K562 (cell line): ENCODE measurements around the gene MPZL3. TPM values are rescaled to one million over a fixed set of nuclear protein-coding genes. Genes with fewer than 3 reads are reported as not detected.
A peak's percentile ranks its signal among the peaks of the same experiment; 100 is the strongest.

Experiments used
- ATAC-seq: fragments of 200-7000 bp; cut with Tn5 transposase; 3 replicates; pipeline ENCODE4 v1.9.1; 2020; ENCODE audit warnings: moderate library complexity
- BruUV-seq: library from RNA; stranded (reverse); fragments of 400-500 nt; replicated peaks from 2 replicates; lab custom pipeline; 2021; lab: Mats Ljungman, UMichigan
- CTCF ChIA-PET: fragments of 300-600 bp; formaldehyde crosslinking; extraction: SDS; loops from one replicate; lab custom pipeline; 2021; ENCODE audit warnings: low intra/inter-chr PET ratio; lab: Yijun Ruan, JAX
- POLR2A ChIA-PET: fragments of 300-600, 350-650 bp; sonication (Branson Sonifier 250); formaldehyde crosslinking; extraction: SDS; loops from one replicate; lab custom pipeline; 2021; ENCODE audit warnings: antibody characterized with exemption, inconsistent platforms; lab: Yijun Ruan, JAX
- DNase-seq, 4 experiments: peaks; one replicate each; pipeline versions ENCODE4 v3.0.0 to v3.0.0-alpha.2; 2011 to 2018; ENCODE audit warnings: low spot score in 3 of 4, mixed read lengths in 3 of 4; ENCODE audit errors: extremely low read depth in 1 of 4
- FAIRE-seq: peaks from 2 replicates; lab custom pipeline; 2011; peaks lifted over from hg19 to GRCh38; lab: Jason Lieb, UNC
- H2AFZ ChIP-seq: 2 replicates; pipeline ENCODE4 v1.6.0; 2011; ENCODE audit warnings: low read depth, low read length, control low read depth, inconsistent platforms
- H3K27ac ChIP-seq: fragments of 200-600 bp; 3 replicates; pipeline ENCODE4 v1.8.0; 2011; ENCODE audit warnings: low read depth, mild to moderate bottlenecking, control low read depth, inconsistent platforms, low read length, moderate library complexity, mixed read lengths; ENCODE audit errors: extremely low read depth
- H3K27me3 ChIP-seq, 2 experiments: fragments of 300-600 bp in 1 of 2; 2 replicates in 1 of 2; 3 replicates in 1 of 2; pipeline versions ENCODE4 v1.6.0 to v1.8.0; 2011; ENCODE audit warnings: inconsistent platforms in 2 of 2, low read length in 2 of 2, mild to moderate bottlenecking in 1 of 2, mixed read lengths in 1 of 2, moderate library complexity in 1 of 2; ENCODE audit not compliant: control insufficient read depth in 2 of 2, insufficient read depth in 2 of 2
- H3K36me3 ChIP-seq: fragments of 300-600 bp; 3 replicates; pipeline ENCODE4 v1.8.0; 2011; ENCODE audit warnings: mild to moderate bottlenecking, low read length, inconsistent platforms; ENCODE audit not compliant: control insufficient read depth, insufficient read depth
- H3K4me1 ChIP-seq, 2 experiments: fragments of 200-600 bp in 1 of 2; replicated peaks in 1 of 2; 2 replicates in 1 of 2; 3 replicates in 1 of 2; pipeline versions ENCODE4 v1.5.1 to v1.8.0; 2011; ENCODE audit warnings: inconsistent platforms in 2 of 2, low read length in 2 of 2, mild to moderate bottlenecking in 1 of 2, mixed read lengths in 1 of 2, moderate library complexity in 1 of 2; ENCODE audit not compliant: control insufficient read depth in 2 of 2, insufficient read depth in 2 of 2
- H3K4me2 ChIP-seq: 2 replicates; pipeline ENCODE4 v1.6.1; 2011; ENCODE audit warnings: low read length, control low read depth, inconsistent platforms, mixed read lengths; ENCODE audit not compliant: insufficient read depth
- H3K4me3 ChIP-seq: fragments of 200-600 bp; sonication (generic), shearing (Covaris generic); 2 replicates; pipeline ENCODE4 v1.5.1; 2016; ENCODE audit warnings: control low read depth, inconsistent platforms
- H3K79me2 ChIP-seq: fragments of 200-600 bp; 3 replicates; pipeline ENCODE4 v1.8.0; 2011; ENCODE audit warnings: low read length, inconsistent platforms; ENCODE audit not compliant: control insufficient read depth, insufficient read depth
- H3K9ac ChIP-seq, 2 experiments: 2 replicates each; pipeline versions ENCODE4 v1.6.0 to v1.6.1; 2011; ENCODE audit warnings: low read depth in 2 of 2, low read length in 2 of 2, control low read depth in 1 of 2, inconsistent platforms in 1 of 2, mild to moderate bottlenecking in 1 of 2, mixed read lengths in 1 of 2; ENCODE audit not compliant: insufficient read depth in 1 of 2
- H3K9me1 ChIP-seq: one replicate; pipeline ENCODE4 v1.6.0; 2011; ENCODE audit warnings: inconsistent platforms, mild to moderate bottlenecking, low read length, moderate library complexity; ENCODE audit not compliant: control insufficient read depth, insufficient read depth
- H3K9me3 ChIP-seq: replicated peaks from 2 replicates; pipeline ENCODE4 v1.5.1; 2011; ENCODE audit warnings: low read depth, low read length, inconsistent platforms; ENCODE audit not compliant: control insufficient read depth, insufficient read depth
- H4K20me1 ChIP-seq: replicated peaks from 2 replicates; pipeline ENCODE4 v1.6.1; 2011; ENCODE audit warnings: low read length, inconsistent platforms, mixed read lengths; ENCODE audit not compliant: control insufficient read depth, insufficient read depth
- BCOR ChIP-seq: fragments of 450-650 bp; IDR thresholded peaks from 2 replicates; pipeline ENCODE4 v1.6.1; 2016
- CBX2 ChIP-seq: fragments of 200-600 bp; sonication (generic); IDR thresholded peaks from one replicate; pipeline ENCODE4 v1.6.1; 2012; ENCODE audit warnings: mild to moderate bottlenecking, low read length, inconsistent platforms; ENCODE audit not compliant: insufficient read depth, poor library complexity, severe bottlenecking
- FOSL1 ChIP-seq: fragments of 200-800 bp; sonication (Bioruptor generic); conservative IDR thresholded peaks from 2 replicates; pipeline ENCODE4 v1.6.1; 2016; ENCODE audit warnings: missing genetic modification characterization, missing compliant biosample characterization
- KAT7 ChIP-seq: sonication (generic); formaldehyde crosslinking; IDR thresholded peaks from 2 replicates; pipeline ENCODE4 v1.8.0; 2022; ENCODE audit warnings: missing genetic modification reagents, mild to moderate bottlenecking, borderline replicate concordance
- MTA1 ChIP-seq: fragments of 450-650 bp; IDR thresholded peaks from 2 replicates; pipeline ENCODE4 v1.6.1; 2017; ENCODE audit warnings: borderline replicate concordance
- SMARCB1 ChIP-seq: IDR thresholded peaks from 2 replicates; pipeline ENCODE4 v1.6.1; 2011; ENCODE audit warnings: improper control_type of control experiment, low read depth; ENCODE audit not compliant: insufficient read length
- SP1 ChIP-seq: sonication (generic); formaldehyde crosslinking; IDR thresholded peaks from 2 replicates; pipeline ENCODE4 v1.8.1; 2022; ENCODE audit warnings: mild to moderate bottlenecking, missing genetic modification reagents
- YY1 ChIP-seq, 3 experiments: IDR thresholded peaks; 2 replicates each; pipeline ENCODE4 v1.6.1; 2011; ENCODE audit warnings: low read length in 2 of 3, mild to moderate bottlenecking in 2 of 3, moderate library complexity in 2 of 3, borderline replicate concordance in 1 of 3, control low read depth in 1 of 3, low read depth in 1 of 3; ENCODE audit not compliant: insufficient read depth in 3 of 3, insufficient replicate concordance in 2 of 3, control insufficient read depth in 1 of 3, insufficient read length in 1 of 3; ENCODE audit errors: extremely low read depth in 1 of 3
- ZBTB43 ChIP-seq: sonication (generic); formaldehyde crosslinking; IDR thresholded peaks from 2 replicates; pipeline ENCODE4 v1.8.0; 2023; ENCODE audit warnings: mild to moderate bottlenecking, missing genetic modification reagents
- ZNF224 ChIP-seq: sonication (generic); formaldehyde crosslinking; IDR thresholded peaks from 2 replicates; pipeline ENCODE4 v1.8.0; 2022; ENCODE audit warnings: mild to moderate bottlenecking, missing genetic modification reagents
- ZNF778 ChIP-seq: fragments of 450-650 bp; formaldehyde crosslinking; IDR thresholded peaks from 2 replicates; pipeline ENCODE4 v1.4.0; 2020; ENCODE audit warnings: mild to moderate bottlenecking, moderate library complexity
- WGBS: fragments of 100-300 bp; shearing (Covaris generic); methylation state at CpG from one replicate; pipeline ENCODE4 v1.1.6; 2016; ENCODE audit warnings: low coverage, mixed read lengths; ENCODE audit not compliant: insufficient coverage; ENCODE audit errors: missing lambda C conversion rate; 5-methylcytosine and 5-hydroxymethylcytosine counted together
- in situ Hi-C: fragments of 300-500 bp; cut with MboI; formaldehyde crosslinking; loops from 4 replicates; pipeline ENCODE4 v1.15.0; 2018; ENCODE audit warnings: inconsistent platforms, mixed read lengths
- intact Hi-C: fragments of 100-400 bp; cut with micrococcal nuclease; formaldehyde crosslinking; loops from 2 replicates; pipeline ENCODE4 v1.14.2; 2022
- polyA plus RNA-seq, 8 experiments: library from polyadenylated mRNA; depleted of rRNA in 4 of 8; stranded (reverse) in 5 of 8; unstranded in 3 of 8; fragments of >200 nt; fragmentation: Nextera tagmentation in 2 of 8; fragmentation: Illumina TruSeq in 1 of 8; extraction: Ambion mirVana in 2 of 8; extraction: Trizol in 1 of 8; gene quantifications; 2 replicates each; pipeline versions ENCODE4 v1.2.1 to v1.2.3, GENCODE V29; 2011 to 2014; ENCODE audit warnings: inconsistent platforms in 1 of 8, missing spikeins in 1 of 8
- total RNA-seq, 7 experiments: library from RNA; depleted of rRNA in 6 of 7; stranded (reverse); fragments of >200 nt in 6 of 7; fragmentation: Illumina TruSeq in 2 of 7; extraction: Trizol in 2 of 7; gene quantifications; 2 replicates each; pipeline versions ENCODE4 v1.2.1 to v1.2.3, GENCODE V29; 2011 to 2021; ENCODE audit warnings: low replicate concordance in 1 of 7
- TF ChIP-seq, protein P1 (sequence below): IDR thresholded peaks from 2 replicates; pipeline ENCODE4 v1.6.1; 2011; ENCODE audit not compliant: insufficient read length; ENCODE audit errors: extremely low read depth

Gene MPZL3
- total and polyA plus RNA-seq, 9 of the 15 experiments (the other 6 are each of a cell fraction or from before 2014, with no cell fraction given): 0.97 to 2.9 (median 1.6) TPM

DNA sequence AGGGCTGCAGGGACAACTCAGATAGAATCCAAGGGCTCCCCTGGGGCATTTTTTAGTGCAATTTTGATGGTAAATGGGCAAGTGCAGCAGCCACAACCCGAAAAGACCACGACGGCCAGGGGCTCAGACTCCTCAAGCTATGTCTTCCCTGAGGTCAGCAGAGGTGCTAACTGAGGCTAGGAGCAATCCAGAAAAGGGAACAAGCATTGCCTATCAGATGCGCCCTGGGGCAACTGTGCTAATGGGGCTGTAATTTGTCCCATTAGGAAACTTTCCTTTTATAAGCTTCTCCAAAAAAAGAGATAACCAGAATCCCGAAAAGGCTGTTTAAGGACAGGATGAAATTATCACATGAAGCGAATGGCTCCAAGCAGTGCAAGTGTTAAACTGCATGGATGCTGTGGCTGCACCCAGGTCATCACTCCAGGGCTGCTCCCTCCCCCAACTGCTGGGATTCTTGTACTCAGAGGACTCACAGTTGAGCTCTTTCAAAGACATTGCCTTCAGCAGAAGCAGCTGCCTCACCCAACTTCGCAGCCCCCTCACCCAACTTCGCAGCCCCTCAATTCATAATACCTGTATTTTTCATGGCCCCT, 49.5 kb upstream of the MPZL3 start:
- BruUV-seq: no TSS peak
- no peak for TF ChIP-seq KAT7
- TF ChIP-seq SP1: no peak
- no peaks in the 10 kb centered on the region for H3K36me3 ChIP-seq
- peaks cover 8 to 13% of the 10 kb centered on the region in 2 experiments; a peak in 3 of 5 replicates for H3K27me3 ChIP-seq
- no peaks in the 10 kb centered on the region for H3K79me2 ChIP-seq
- no peaks in the 10 kb centered on the region for H3K9me1 ChIP-seq
- ChIA-PET CTCF (no interaction called here), POLR2A (no interaction called here)
- FAIRE-seq (peak; percentile 6), DNase-seq (no peak), ATAC-seq (no peak)
- intact Hi-C loops: no loop called here
- H3K27ac ChIP-seq: no peak overlapping the region
- in situ Hi-C loops: no loop called here
- no peak overlapping the region for H3K4me2 ChIP-seq
- H3K4me1 ChIP-seq: no peaks in the 10 kb centered on the region; a peak in 1 of 5 replicates
- no peak overlapping the region for H3K4me3 ChIP-seq
- H3K9ac ChIP-seq: no peak overlapping the region
- no peaks in the 10 kb centered on the region for H4K20me1 ChIP-seq
- WGBS: 0% methylated on average over 8 of the region's 8 CpGs
- no peak overlapping the region for H2AFZ ChIP-seq
- no peaks in the 10 kb centered on the region for H3K9me3 ChIP-seq

GRCh38 chr11:118295815-118296454, 43.8 kb upstream of the MPZL3 start:
- Histone ChIP-seq H3K4me3 (no peak overlapping the region), H3K9ac (no peak overlapping the region), H3K4me2 (no peak overlapping the region), H3K27me3 (peaks cover 4 to 10% of the 10 kb centered on the region in 2 experiments; a peak in 2 of 5 replicates), H3K79me2 (no peaks in the 10 kb centered on the region), H3K4me1 (no peaks in the 10 kb centered on the region; a peak in 1 of 5 replicates), H3K9me1 (no peaks in the 10 kb centered on the region), H3K9me3 (no peaks in the 10 kb centered on the region), H4K20me1 (no peaks in the 10 kb centered on the region), H3K27ac (no peak overlapping the region), H3K36me3 (no peaks in the 10 kb centered on the region), H2AFZ (no peak overlapping the region)
- in situ Hi-C loops: loop anchor here (5.0 kb wide), 1 partner anchor 99 kb away; no protein-coding TSS in a partner anchor
- no TSS peak for BruUV-seq
- WGBS: 6% methylated on average over 3 of the region's 3 CpGs
- ATAC-seq: peak; percentile 77
- peak; percentile 80 for FAIRE-seq
- DNase-seq: peak in 2 of 4 experiments; percentile 32 to 50
- ChIA-PET POLR2A (interaction anchor here (0.7 kb wide), 1 partner anchor 11 kb away, joined by 3 read pairs; no protein-coding TSS in a partner anchor), CTCF (interaction anchor here (0.5 to 2.2 kb wide), 3 partner anchors 57 to 193 kb away, joined by 3 to 17 read pairs (median 4); no protein-coding TSS in a partner anchor)
- intact Hi-C loops: loop anchor here (1.0 to 5.0 kb wide), 3 partner anchors 57 to 271 kb away; partner anchors contain the start of gene IFT46
- TF ChIP-seq MTA1: no peak
- no peak for TF ChIP-seq YY1 (IDR thresholded peaks at IDR 0.05; ENCODE audit: borderline replicate concordance in 1 of 3, control insufficient read depth in 1 of 3, extremely low read depth in 1 of 3, insufficient read depth in 3 of 3, insufficient read length in 1 of 3, insufficient replicate concordance in 2 of 3, low read depth in 1 of 3, low read length in 2 of 3)
- no peak for TF ChIP-seq CBX2
- TF ChIP-seq ZBTB43 (CRISPR knock-in tag): no peak
- TF ChIP-seq, protein P1, sequence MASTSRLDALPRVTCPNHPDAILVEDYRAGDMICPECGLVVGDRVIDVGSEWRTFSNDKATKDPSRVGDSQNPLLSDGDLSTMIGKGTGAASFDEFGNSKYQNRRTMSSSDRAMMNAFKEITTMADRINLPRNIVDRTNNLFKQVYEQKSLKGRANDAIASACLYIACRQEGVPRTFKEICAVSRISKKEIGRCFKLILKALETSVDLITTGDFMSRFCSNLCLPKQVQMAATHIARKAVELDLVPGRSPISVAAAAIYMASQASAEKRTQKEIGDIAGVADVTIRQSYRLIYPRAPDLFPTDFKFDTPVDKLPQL: no peak
- TF ChIP-seq BCOR: no peak
- TF ChIP-seq SMARCB1: no peak
- peak; percentile 58 for TF ChIP-seq FOSL1
- no peak for TF ChIP-seq ZNF224 (CRISPR knock-in tag)
- TF ChIP-seq ZNF778 (CRISPR knock-in tag): no peak
